Measurements from ENCODE around the gene SLC9A9. TPM values are rescaled to one million over a fixed set of nuclear protein-coding genes. Genes with fewer than 3 reads are reported as not detected.

SLC9A9 gene
- total RNA-seq, 1 experiment from 2014 or later = 1.5 TPM

GRCh38 chr3:143427631-143428030 lies 420.6 kb downstream of the SLC9A9 start:
- no peak for DNase-seq (ENCODE audit: low read depth)

GRCh38 chr3:143424874-143425273 lies 423.4 kb downstream of the SLC9A9 start:
- no peak for DNase-seq (ENCODE audit: low read depth)

- no peak for DNase-seq (ENCODE audit: low read depth)
Measured at GRCh38 chr3:143421556-143421955, 426.7 kb downstream of the SLC9A9 start.

- no peak for DNase-seq (ENCODE audit: low read depth)
Measured at GRCh38 chr3:143419611-143420010, 428.7 kb downstream of the SLC9A9 start.

GRCh38 chr3:143418391-143418790 lies 429.9 kb downstream of the SLC9A9 start:
- DNase-seq (ENCODE audit: low read depth) = no peak

GRCh38 chr3:143416229-143416628 lies 432.0 kb downstream of the SLC9A9 start:
- no peak for DNase-seq (ENCODE audit: low read depth)

- DNase-seq (ENCODE audit: low read depth) = no peak
Measured at GRCh38 chr3:143414571-143415253, 433.6 kb downstream of the SLC9A9 start.

- DNase-seq (ENCODE audit: low read depth) = no peak
Measured at GRCh38 chr3:143413372-143413771, 434.9 kb downstream of the SLC9A9 start.

- no peak for DNase-seq (ENCODE audit: low read depth)
Measured at GRCh38 chr3:143412084-143412483, 436.2 kb downstream of the SLC9A9 start.

- DNase-seq (ENCODE audit: low read depth) = no peak
Measured at GRCh38 chr3:143410259-143410658, 438.0 kb downstream of the SLC9A9 start.

GRCh38 chr3:143408771-143409170 lies 439.5 kb downstream of the SLC9A9 start:
- DNase-seq (ENCODE audit: low read depth) = no peak

- no peak for DNase-seq (ENCODE audit: low read depth)
Measured at GRCh38 chr3:143402602-143403001, 445.7 kb downstream of the SLC9A9 start.

- DNase-seq (ENCODE audit: low read depth) = no peak
Measured at GRCh38 chr3:143396790-143397189, 451.5 kb downstream of the SLC9A9 start.

- no peak for DNase-seq (ENCODE audit: low read depth)
Measured at GRCh38 chr3:143389388-143389787, 458.9 kb downstream of the SLC9A9 start.

GRCh38 chr3:143387425-143387824 lies 460.8 kb downstream of the SLC9A9 start:
- DNase-seq (ENCODE audit: low read depth) = no peak

- no peak for DNase-seq (ENCODE audit: low read depth)
Measured at GRCh38 chr3:143384076-143384475, 464.2 kb downstream of the SLC9A9 start.

- DNase-seq (ENCODE audit: low read depth) = no peak
Measured at GRCh38 chr3:143383421-143383820, 464.8 kb downstream of the SLC9A9 start.

GRCh38 chr3:143382816-143383215 lies 465.5 kb downstream of the SLC9A9 start:
- no peak for DNase-seq (ENCODE audit: low read depth)

GRCh38 chr3:143380449-143380848 lies 467.8 kb downstream of the SLC9A9 start:
- DNase-seq (ENCODE audit: low read depth) = peak; percentile 40

GRCh38 chr3:143375698-143376097 lies 472.6 kb downstream of the SLC9A9 start:
- DNase-seq (ENCODE audit: low read depth) = no peak

GRCh38 chr3:143367171-143367570 lies 481.1 kb downstream of the SLC9A9 start:
- no peak for DNase-seq (ENCODE audit: low read depth)

- DNase-seq (ENCODE audit: low read depth) = no peak
Measured at GRCh38 chr3:143366672-143367071, 481.6 kb downstream of the SLC9A9 start.

- no peak for DNase-seq (ENCODE audit: low read depth)
Measured at GRCh38 chr3:143363949-143364348, 484.3 kb downstream of the SLC9A9 start.

GRCh38 chr3:143363276-143363675 lies 485.0 kb downstream of the SLC9A9 start:
- peak; percentile 47 for DNase-seq (ENCODE audit: low read depth)
